Measurements from ENCODE around the gene TNFSF8.

TNFSF8 gene

DNA sequence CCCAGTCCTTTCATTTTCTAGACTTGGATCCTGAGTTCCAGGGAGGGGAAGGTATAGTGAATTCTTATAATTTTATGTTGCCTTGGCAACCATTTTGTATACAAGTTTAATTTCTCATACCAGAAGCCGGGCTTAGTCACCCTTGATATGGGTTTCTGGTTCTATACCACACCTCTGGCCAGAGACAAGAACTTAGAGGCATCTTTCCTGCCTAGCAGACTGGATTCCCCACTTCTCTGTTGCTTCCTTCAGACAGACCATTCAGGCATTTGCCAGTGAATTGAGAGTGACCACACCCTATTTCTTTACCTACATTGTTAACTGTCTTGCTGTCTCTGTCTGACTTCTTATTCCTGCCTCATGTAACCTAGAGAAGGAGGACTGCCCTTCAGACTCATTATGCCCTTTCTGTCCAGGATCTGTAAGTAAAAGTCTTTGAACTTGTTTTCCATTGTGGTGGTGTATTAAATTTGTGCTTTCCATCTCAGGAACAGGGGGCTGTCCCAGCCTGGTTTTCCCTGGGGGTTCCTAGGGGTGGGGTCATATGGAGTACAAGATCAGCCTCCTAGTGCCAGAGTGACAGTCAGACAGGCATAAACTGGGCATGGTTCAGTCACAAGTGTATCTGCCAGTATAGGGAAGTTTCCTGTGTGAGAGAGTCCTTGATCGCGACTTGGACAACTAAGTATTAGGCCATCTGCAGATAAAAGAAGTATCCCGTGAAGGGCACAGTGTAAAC is 27.4 kb downstream of the TNFSF8 start:
- peak; percentile 30 for DNase-seq

DNA sequence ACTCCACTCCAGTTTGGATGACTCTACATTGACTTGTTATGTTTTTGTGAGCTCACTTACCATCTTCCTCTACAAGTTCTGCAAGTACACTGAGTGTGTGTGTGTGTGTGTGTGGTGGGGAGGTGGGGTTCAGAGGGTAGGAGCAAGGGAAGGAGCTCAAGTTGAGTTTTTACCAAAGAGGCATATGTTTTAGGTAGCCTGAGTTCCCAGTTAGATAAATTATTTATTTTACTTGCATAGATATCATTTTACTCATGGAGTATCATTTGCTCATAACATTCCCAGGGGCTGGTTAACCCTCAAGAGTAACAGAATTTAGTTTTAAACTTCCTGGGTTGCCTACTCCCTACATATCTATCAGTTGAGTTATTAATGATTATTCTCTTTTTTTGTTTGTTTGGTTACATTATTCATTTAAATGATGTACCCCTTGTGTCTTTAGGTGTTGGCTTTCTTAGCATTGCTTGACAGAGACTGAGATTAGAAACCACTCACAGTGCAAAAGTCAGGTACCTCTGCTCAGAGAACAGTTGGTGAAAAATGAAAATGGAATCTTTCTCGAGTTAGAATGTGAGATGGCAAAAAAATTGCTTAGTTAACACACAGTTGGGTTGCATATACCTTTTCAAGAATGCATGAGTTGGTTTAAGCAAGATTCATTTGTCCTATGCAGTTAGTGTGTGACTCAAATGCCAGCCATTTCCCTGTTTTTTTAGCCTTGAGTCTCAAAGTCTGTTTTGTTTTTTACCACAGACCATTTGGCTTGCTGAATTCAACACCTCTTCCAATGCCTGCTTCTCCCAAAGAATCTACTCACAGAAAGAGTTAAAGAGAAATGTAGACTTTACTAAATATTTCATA is 29.2 kb downstream of the TNFSF8 start:
- DNase-seq: no peak

DNA sequence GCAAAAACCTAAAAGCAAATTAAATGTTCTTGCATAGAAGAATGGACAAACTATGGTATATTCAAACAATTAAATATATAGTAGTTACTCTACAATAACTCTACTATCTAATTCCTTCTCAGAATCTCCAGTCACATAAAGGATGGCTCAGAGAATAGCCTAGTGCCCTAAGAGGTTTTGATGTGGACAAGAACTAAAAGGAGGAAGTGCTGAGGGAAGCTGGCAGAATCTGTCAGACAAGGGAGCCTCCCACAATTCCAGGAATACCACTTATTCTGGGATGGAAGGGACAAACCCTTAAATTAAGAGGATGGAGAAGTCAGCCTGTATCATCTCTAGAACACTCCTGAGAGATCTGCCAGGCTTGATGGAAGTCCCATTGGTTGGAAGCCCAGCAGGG is 30.4 kb downstream of the TNFSF8 start:
- DNase-seq: peak; percentile 32

DNA sequence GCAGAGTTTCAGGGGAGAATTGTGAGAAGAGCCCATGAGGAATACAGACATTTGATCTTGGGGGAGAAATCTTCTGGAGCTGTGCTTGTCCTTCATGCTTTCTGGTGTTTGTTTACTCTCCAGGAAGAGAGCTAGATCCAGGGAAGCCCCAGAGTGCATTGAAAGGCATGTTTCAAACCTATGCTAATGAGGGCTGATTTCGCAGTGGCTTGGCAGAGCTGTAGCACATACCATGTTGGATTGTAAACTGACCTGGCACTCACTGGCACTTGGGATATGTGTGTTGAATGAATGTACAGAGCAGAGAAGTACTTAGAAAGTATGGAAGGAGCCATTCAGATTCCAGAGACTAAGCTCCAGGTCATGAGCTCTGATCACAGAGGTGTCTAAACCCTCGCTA is 30.9 kb downstream of the TNFSF8 start:
- DNase-seq: no peak

DNA sequence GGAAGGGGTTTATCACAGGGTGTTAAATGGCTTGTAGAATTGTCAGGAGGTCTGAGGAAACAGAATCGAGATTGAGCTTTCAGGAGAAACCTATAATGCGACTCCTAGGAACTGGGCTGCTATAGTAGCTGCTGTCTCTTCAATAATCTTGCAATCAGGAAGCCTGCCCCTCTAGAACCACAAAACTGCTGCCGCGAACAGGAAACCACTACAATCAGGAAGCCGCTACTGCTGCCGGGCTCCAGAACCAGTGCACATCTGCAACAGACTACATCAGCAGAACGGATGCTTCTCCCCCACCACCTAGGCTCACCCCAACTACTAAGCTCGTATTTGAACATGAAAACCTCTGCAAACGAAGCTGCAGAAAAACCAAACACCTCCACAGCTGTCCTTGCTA is 31.6 kb downstream of the TNFSF8 start:
- peak; percentile 94 for DNase-seq

DNA sequence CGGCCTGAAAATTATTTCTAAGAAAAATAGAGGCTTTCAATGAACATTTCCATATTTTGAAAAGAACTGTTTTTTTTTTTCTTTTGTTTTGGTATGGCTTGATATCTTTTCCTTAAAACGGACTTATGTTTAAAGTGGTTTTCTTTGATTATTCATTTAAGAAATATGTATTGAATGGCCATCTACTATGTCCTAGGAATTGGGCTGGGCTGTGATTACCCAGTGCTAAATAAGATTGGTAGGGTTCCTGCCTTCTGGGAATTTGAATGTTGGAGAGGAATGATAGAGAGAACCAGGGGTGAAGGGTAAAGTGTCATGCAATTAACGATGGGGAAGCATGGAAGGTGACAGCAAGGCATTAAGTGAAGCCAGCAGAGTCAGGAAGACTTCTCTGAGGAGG is 33.2 kb downstream of the TNFSF8 start:
- no peak for DNase-seq

DNA sequence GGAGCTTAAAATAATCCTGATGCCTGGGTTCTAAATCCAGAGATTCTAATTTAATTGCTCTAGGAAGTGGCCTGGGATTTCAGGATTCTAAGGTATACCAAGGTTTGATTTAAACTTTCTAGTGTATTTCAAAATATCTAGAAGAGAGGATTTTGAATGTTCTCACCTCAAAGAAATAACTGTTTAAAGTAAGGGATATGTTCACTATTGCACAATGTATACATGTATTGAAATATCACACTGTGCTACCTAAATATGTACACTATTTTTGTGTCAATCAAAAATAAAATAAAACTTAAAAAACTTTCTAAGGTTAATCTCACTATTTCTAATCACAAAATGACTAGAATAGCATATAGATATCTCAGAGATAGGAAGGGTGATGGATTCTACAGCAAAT is 34.0 kb downstream of the TNFSF8 start:
- DNase-seq: no peak

DNA sequence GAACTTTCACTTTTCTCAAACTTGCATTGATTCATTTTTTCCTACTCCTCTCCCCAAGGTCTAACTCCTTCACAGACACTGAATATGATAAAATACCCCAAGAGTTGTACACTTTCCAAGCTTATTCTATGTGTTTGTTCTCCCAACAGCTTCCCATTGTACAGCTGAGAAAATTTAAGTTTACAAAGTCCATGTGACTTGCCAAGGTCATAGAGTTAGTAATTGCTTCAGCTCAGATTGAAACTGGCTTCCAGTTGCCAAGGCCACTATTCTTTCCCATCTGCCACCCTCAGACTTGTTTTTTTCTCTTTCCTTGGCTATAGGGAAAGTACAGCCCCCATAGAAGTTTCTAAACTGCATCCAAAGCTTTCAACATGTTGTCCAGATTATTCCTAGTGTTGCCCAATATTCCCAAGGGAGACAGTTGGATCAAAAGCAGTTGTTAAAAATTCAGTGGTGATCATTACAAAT is 34.8 kb downstream of the TNFSF8 start:
- DNase-seq: no peak

DNA sequence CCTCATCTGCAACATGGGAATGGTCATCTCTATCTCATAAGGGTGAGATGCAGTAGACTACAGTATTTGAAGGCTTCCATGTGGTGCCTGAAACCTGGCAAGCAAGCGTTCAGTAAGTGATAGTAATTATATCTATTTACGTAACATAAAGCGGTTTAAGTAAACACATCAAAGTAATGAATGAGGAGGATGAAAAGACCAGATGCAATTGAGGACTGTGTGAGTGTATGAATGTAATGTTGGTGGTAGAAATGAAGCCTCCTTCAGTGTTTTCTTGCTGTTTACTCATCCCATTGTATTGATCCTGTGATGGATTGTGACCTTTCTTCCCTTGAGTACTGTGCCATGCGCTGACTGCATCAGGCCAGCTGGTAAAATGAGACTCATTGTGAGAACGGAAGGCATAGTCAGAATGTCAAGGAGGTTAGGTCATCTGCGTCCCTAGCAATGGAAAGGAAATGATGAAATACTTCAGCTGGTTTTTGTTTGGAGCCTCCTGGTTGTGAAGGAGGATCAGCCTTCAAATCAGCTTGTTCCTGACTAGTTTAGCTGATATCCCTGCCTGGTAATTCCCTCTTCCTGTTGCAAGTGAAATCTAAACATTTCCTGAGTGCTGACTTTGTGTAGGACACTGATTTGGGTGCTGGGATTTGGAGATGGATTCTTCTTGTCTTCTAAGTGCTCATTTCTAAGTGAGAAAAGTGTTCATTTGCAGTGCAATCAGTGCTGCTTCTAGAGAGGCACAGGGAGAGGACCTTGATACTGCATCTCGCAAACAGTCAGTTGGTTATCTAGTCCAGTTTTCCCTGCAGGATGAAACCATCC is 35.6 kb downstream of the TNFSF8 start:
- DNase-seq: peak; percentile 82

DNA sequence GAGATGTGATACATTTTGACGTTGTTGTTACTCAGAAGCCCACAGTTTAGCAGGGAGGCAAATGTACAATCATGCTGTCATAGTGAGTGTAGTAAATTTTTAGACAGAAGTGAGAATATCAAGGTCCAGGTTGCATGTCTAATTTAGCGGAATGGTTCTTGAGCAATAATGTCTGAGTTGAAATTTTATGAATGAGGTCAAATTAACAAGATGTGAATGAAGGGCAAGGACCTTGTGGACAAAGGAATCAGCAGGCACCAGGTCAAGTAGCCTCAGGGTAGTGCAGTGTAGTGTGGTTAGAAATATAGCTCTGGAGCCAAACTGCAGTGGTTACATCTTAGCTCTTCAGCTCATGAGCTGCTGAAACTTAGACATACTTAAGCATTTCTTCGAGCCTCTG is 36.2 kb downstream of the TNFSF8 start:
- DNase-seq: no peak

DNA sequence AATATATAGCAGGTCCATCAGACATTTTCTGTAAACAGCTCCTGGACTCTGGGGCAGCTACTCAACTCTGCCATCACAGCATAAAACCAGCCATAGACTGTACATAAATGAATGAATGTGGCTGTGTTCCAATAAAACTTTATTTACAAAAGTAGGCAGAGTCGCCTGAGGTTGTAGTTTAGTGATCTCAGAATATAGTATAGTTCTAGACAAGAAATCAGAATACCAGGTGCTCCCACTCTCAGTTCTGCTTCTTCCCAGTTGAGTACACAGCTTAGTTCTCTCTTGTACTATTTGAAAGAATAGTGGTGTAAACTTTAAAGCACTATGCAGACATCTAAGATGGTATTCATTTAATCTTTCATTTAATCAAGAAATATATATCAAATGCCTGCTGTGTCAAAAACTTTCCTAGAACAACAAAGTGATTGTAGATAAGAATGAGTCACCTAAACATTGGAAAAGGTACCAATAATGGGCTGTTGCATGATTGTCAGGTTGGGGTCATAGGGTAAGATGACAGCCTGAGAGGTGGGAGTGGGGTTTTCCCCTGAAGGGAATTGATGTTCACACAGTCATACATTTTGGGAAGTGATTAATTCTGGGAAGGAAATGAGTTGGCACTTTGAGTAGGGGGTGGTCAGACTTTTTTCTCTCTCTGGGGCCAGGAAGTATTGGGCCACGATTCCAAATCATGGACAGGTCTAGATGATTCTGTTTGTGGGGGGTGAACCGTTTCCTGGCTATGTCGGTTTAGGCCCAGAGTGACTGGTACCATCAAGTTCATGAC is 37.0 kb downstream of the TNFSF8 start:
- DNase-seq: peak; percentile 12

DNA sequence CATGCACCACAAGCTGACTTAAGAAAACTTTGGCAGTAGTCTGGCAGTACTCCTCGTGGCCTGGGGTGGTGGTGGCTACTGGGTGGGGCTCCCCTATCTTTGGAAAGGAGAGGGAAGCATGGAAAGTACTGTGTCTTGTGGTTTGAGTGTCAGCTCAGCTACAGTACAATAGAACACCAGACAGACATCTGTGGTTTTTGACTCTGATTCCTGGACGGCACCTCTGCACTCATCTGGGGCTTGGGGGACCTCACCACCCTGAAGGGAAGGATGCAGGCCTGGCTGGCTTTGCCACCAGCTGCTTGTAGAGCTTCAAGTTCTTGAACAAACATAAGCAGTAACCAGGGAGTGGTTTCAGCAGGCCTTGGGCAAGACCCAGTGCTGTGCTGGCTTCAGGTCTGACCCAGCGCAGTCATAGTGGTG is 40.6 kb downstream of the TNFSF8 start:
- peak; percentile 57 for DNase-seq

DNA sequence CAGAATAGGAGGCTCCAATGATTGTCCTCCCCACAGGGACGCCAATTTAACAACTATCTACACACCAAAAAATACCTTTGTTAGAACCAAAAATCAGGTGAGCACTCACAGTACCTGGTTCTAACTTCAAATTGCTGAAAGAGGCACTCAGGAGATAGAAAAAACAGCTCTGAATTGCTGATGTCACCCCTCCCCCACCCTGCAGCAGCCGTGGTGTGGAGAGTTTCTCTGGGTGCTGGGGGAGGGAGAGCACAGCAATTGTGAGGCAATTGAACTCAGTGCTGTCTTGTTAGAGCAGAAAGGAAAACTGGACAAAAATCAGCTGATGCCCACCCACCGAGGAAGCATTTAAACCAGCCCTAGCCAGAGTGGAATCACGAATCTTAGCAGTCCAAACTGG is 41.8 kb downstream of the TNFSF8 start:
- DNase-seq: no peak

DNA sequence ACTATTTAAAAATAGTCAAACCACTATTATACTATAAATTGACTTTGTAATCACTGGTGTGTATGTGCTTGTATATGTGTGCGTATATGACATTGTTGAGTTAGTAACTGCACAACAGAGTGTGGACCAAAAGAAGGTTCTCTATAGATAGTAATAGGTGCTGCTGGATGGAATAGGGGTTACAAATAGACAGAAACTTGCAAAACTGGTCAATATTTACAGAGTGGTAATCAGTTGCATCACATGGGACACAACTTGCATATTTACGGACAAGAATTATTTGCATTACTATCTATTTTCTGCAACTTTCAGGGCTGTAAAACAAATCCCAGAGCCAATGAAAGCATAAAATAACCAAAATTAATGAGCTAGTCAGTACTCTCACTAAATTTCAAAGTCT is 42.4 kb downstream of the TNFSF8 start:
- DNase-seq: no peak

DNA sequence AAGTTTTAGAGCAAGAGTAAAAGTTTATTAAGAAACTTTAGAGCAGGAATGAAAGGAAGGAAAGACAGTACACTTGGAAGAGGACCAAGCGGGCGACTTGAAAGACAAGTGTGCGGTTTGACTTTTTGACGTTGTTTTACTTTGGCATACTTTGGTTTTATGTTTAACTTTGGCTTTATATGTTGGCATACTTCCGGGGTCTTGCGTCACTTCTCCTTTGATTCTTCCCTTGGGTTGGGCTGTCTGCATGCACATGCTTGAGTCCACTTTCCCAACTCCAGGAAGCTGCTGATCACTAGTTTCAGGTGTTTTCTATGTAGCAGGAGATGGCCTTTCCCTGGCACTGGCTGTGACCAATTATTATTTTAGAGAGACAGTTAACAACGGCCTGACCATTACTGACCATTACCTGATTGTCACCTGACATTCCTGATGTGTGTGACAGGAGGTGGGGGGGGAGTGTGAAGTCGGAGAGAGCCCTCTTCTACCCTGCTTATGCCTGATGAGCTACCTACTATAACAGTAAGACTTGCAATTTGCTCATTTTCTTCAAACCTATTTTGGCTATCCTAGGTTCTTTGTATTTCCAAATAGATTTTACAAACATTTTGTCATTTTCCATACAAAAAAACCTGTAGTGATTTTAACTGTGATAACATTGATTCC is 45.5 kb downstream of the TNFSF8 start:
- DNase-seq: peak; percentile 9

DNA sequence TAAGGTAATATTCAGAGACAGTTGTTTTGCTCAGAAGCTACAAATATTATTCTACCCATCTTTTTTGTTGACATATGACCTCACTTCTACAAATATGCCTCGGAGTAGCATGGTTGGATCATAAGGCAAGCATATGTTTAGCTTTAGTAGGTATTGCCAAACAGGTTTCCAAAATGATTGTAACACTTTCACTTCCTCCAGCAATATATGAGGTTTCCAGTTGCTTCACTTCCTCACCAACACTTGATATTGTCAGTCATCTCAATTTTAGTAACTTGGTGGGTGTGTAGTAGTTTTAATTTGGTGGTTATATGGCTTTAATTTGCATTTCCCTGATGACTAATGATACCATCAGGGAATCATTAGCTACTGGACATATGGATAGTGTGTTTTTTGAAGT is 46.7 kb downstream of the TNFSF8 start:
- DNase-seq: peak; percentile 96

DNA sequence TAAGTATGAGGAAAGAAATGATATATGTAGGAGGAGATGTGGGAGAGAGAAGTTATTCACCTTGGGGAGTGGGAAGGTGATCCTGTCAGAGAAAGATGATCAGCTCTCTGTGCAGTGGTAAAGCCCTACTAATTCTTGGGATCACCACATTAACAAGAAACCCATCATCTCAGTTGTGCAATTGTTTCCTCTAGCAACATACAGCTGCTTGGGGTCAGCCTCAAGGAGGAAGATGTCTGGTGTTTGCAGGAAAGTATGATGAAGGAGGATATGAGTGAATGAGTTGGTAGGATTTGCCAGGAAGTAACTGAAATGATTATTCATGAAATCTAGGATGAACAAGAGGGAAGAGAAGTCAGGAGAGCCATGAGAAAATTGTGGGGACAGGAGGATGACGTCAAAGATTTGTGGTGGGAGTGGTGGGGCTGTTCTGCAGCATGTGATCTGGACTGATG is 50.1 kb downstream of the TNFSF8 start:
- peak; percentile 92 for DNase-seq

DNA sequence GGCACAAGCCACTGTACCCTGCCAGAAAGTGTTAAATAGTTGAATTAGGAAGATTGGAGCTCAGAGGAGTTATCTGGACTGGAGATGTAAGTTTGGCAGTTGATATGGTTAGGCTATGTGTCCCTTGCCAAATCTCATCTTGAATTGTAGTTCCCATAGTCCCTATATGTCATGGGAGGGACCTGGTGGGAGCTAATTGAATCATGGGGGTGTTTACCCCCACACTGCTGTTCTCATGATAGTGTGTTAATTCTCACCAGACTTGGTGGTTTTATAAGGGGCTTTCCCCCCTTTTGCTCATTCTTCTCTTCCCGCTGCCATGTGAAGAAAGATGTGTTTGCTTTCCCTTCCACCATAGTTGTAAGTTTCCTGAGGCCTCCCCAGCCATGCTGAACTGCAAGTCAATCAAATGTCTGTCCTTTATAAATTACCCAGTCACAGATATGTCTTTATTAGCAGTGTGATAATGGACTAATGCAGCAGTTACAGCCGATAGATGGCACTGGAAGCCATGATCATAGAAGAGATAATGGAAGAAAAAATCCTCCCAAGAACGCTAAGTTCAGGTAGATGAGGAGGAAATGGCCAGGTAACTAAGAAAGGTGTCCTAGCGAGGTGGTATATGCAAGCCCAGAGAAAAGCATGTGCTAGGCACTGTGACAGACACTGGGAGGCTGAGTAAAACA is 51.4 kb downstream of the TNFSF8 start:
- DNase-seq: no peak

DNA sequence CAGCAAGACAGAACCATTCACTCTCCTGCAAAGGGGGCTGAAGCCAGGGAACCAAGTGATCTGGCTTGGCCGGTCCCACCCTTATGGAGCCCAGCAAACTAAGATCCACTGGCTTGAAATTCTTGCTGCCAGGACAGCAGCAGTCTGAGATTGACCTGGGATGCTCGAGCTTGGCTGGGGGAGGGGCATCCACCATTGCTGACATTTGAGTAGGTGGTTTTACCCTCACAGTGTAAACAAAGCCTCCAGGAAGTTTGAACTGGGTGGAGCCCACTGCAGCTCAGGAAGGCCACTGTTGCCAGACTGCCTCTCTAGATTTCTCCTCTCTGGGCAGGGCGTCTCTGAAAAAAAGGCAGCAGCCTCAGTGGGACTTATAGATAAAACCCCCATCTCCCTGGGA is 60.5 kb downstream of the TNFSF8 start:
- no peak for DNase-seq

DNA sequence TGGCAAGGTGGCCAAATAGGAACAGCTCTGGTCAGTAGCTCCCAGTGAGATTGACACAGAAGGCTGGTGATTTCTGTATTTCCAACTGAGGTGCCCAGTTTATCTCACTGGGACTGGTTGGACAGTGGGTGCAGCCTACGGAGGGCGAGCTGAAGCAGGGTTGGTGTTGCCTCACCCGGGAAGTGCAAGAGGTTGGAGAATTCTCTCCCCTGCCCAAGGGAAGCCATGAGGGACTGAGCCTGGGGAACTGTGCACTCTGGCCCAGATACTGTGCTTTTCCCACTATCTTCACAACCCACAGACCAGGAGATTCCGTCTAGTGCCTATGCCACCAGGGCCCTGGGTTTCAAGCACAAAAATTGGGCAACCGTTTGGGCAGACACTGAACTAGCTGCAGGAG is 61.0 kb downstream of the TNFSF8 start:
- no peak for DNase-seq

DNA sequence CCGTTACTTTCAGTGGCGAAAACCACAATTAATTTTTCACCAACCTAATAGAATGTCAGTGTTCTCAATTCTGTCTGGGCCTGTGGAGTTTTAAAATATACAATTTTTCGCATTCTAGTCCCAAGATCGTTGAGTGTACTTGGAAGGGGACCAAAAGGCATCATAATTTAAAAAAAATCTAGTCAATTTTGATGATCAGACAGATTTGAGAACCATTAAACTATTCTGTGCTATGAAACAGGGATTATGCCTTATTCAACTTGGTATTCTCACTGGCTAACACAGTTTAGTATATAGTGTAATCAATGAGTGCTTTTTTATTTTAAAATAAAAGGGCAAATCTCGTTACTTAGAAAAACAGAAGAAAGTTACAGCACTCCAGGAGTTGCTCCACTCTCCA is 63.1 kb downstream of the TNFSF8 start:
- DNase-seq: no peak

All from MV-4-11 (cell line).